Measurements from ENCODE around the gene CTDSP1. TPM values are rescaled to one million over a fixed set of nuclear protein-coding genes. Genes with fewer than 3 reads are reported as not detected.

Gene CTDSP1
- total RNA-seq, 2 experiments from 2014 or later = 67.8 to 73.5 TPM

GRCh38 chr2:218422403-218423086 lies 22.9 kb downstream of the CTDSP1 start:
- DNase-seq = no peak
- no peaks in the 10 kb centered on the region for H3K36me3 Mint-ChIP-seq
- H3K27ac Mint-ChIP-seq = no peak overlapping the region
- H3K27me3 Mint-ChIP-seq = no peaks in the 10 kb centered on the region
- H3K4me3 Mint-ChIP-seq = no peak overlapping the region
- no peaks in the 10 kb centered on the region for H3K4me1 Mint-ChIP-seq
- H3K9me3 Mint-ChIP-seq = no peaks in the 10 kb centered on the region

DNA sequence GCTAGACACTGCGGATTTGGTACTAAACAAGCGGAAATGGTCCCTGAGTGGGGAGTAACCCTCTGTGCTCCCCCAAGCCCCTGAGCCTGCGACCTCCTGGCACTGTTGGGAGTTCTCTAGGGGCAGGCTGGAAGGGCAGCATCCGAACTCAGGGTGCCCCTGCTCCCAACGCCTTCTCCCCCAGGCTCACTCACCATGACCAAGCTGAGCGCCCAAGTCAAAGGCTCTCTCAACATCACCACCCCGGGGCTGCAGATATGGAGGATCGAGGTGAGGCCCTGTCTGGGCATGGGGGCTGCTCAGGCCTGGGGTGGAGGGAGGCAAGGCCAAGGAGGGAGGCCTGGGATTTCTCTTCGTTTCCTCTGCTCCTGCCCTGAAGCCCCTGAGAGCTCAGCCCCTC lies 23.9 kb downstream of the CTDSP1 start:
- no peaks in the 10 kb centered on the region for H3K9me3 Mint-ChIP-seq
- H3K4me3 Mint-ChIP-seq = no peak overlapping the region
- no peaks in the 10 kb centered on the region for H3K4me1 Mint-ChIP-seq
- H3K27me3 Mint-ChIP-seq = no peaks in the 10 kb centered on the region
- no peak overlapping the region for H3K27ac Mint-ChIP-seq
- H3K36me3 Mint-ChIP-seq = no peaks in the 10 kb centered on the region
- DNase-seq = no peak

GRCh38 chr2:218425531-218425930 lies 25.9 kb downstream of the CTDSP1 start:
- no peak for DNase-seq
- no peaks in the 10 kb centered on the region for H3K36me3 Mint-ChIP-seq
- no peaks in the 10 kb centered on the region for H3K9me3 Mint-ChIP-seq
- no peak overlapping the region for H3K4me3 Mint-ChIP-seq
- H3K27ac Mint-ChIP-seq = no peak overlapping the region
- no peaks in the 10 kb centered on the region for H3K4me1 Mint-ChIP-seq
- H3K27me3 Mint-ChIP-seq = no peaks in the 10 kb centered on the region

DNA sequence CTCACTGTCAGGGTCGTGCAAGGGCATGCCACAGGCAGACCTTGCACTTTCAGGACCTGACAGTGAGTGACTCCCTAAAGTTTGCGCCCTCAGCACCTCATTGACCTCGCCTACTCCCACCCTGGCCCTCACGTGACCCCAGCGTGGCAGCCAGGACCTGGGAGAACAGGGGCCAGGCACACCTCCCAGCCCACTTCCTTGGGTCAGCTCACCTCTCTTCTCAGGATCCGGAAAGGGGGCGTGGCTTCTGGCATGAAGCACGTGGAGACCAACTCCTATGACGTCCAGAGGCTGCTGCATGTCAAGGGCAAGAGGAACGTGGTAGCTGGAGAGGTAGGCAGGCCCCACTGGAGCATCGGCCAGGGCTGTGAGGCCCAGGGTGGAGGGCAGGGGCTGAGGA lies 28.1 kb downstream of the CTDSP1 start:
- H3K4me3 Mint-ChIP-seq = no peak overlapping the region
- H3K36me3 Mint-ChIP-seq = no peaks in the 10 kb centered on the region
- no peaks in the 10 kb centered on the region for H3K9me3 Mint-ChIP-seq
- no peak for DNase-seq
- no peaks in the 10 kb centered on the region for H3K4me1 Mint-ChIP-seq
- H3K27me3 Mint-ChIP-seq = no peaks in the 10 kb centered on the region
- H3K27ac Mint-ChIP-seq = no peak overlapping the region

DNA sequence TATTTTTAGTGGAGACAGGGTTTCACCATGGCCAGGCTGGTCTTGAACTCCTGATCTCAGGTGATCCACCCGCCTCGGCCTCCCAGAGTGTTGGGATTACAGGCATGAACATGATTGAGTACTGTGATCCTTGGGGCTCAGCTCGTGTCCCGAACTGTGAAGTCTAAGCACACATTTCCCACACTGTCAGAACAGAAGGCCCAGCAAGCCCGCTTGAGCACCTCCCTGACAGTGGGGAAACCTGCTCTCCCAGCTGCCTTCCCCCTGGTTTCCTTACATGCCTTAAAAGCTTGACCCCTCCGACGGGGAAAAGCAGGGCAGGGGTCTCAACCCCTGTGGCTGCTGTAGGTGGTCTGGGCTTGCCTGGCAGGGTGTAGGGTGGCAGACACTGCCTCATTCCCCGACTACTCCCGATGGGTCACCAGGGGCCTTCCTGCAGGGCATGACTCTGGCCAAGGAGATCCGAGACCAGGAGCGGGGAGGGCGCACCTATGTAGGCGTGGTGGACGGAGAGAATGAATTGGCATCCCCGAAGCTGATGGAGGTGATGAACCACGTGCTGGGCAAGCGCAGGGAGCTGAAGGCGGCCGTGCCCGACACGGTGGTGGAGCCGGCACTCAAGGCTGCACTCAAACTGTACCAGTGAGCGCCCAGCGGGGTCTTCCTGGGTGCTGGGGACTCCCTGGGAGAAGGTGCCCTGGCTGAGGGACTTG lies 29.3 kb downstream of the CTDSP1 start:
- H3K27ac Mint-ChIP-seq = no peak overlapping the region
- DNase-seq = no peak
- H3K9me3 Mint-ChIP-seq = no peaks in the 10 kb centered on the region
- H3K4me1 Mint-ChIP-seq = no peaks in the 10 kb centered on the region
- H3K27me3 Mint-ChIP-seq = no peaks in the 10 kb centered on the region
- H3K36me3 Mint-ChIP-seq = no peaks in the 10 kb centered on the region
- H3K4me3 Mint-ChIP-seq = no peak overlapping the region

- no peaks in the 10 kb centered on the region for H3K27me3 Mint-ChIP-seq
- no peaks in the 10 kb centered on the region for H3K9me3 Mint-ChIP-seq
- H3K36me3 Mint-ChIP-seq = no peaks in the 10 kb centered on the region
- H3K4me3 Mint-ChIP-seq = no peak overlapping the region
- no peak overlapping the region for H3K27ac Mint-ChIP-seq
- DNase-seq = no peak
- H3K4me1 Mint-ChIP-seq = no peaks in the 10 kb centered on the region
These were observed 30.4 kb downstream of the CTDSP1 start for GRCh38 chr2:218429911-218430692.

DNA sequence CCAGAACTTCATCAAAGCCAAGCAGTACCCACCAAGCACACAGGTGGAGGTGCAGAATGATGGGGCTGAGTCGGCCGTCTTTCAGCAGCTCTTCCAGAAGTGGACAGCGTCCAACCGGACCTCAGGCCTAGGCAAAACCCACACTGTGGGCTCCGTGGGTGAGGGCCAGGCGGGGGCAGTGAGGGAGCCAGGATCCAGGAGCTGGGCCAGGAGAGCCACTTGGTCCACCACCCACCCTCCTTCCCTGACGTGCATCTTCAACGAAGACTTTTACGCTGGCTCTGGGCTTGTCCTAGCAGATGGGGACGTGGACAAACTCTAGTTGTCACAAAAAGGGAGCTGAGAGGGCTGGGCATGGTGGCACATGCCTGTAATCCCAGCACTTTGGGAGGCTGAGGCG lies 31.1 kb downstream of the CTDSP1 start:
- no peak for DNase-seq
- Mint-ChIP-seq H3K4me3 (no peak overlapping the region), H3K36me3 (no peaks in the 10 kb centered on the region), H3K4me1 (no peaks in the 10 kb centered on the region), H3K27ac (no peak overlapping the region), H3K27me3 (no peaks in the 10 kb centered on the region), H3K9me3 (no peaks in the 10 kb centered on the region)

DNA sequence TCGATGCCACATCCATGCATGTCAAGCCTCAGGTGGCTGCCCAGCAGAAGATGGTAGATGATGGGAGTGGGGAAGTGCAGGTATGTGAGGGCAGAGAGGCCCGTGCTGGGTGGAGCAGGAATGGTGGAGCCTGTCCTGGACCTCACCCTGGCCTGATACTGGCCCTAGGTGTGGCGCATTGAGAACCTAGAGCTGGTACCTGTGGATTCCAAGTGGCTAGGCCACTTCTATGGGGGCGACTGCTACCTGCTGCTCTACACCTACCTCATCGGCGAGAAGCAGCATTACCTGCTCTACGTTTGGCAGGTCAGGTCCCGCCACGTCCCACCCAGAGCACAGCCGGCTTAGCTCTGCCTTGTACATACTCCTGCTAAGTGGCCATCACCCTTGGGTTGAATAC lies 32.2 kb downstream of the CTDSP1 start:
- no peak for DNase-seq
- Mint-ChIP-seq H3K27me3 (no peaks in the 10 kb centered on the region), H3K27ac (no peak overlapping the region), H3K36me3 (no peaks in the 10 kb centered on the region), H3K9me3 (no peaks in the 10 kb centered on the region), H3K4me3 (no peak overlapping the region), H3K4me1 (no peaks in the 10 kb centered on the region)

DNA sequence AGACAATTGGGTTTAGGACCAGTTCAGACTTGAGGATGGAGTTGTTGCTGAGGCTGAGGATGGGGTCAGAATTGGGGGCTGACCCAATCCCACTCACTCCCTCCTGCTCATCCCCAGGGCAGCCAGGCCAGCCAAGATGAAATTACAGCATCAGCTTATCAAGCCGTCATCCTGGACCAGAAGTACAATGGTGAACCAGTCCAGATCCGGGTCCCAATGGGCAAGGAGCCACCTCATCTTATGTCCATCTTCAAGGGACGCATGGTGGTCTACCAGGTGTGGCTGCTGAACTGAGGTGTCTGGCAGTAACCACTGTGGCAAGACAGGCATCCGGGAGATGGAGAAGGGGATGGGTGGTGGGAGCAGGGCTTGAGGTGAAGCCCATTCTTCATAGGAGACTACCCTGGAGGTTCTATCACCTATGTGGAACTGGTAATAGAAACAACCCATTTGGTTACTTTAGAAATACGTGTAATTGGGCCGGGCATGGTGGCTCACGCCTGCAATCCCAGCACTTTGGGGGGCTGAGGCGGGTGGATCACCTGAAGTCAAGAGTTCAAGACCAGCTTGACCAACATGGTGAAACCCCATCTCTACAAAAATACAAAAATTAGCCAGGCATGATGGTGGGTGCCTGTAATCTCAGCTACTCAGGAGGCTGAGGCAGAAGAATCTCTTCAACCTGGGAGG lies 33.2 kb downstream of the CTDSP1 start:
- H3K4me3 Mint-ChIP-seq = no peak overlapping the region
- no peaks in the 10 kb centered on the region for H3K9me3 Mint-ChIP-seq
- H3K27me3 Mint-ChIP-seq = no peaks in the 10 kb centered on the region
- no peak for DNase-seq
- no peaks in the 10 kb centered on the region for H3K36me3 Mint-ChIP-seq
- H3K4me1 Mint-ChIP-seq = no peaks in the 10 kb centered on the region
- no peak overlapping the region for H3K27ac Mint-ChIP-seq

- Mint-ChIP-seq H3K27me3 (no peaks in the 10 kb centered on the region), H3K4me1 (no peaks in the 10 kb centered on the region), H3K36me3 (no peaks in the 10 kb centered on the region), H3K4me3 (no peak overlapping the region), H3K27ac (no peak overlapping the region), H3K9me3 (no peaks in the 10 kb centered on the region)
- DNase-seq = no peak
These were observed 34.8 kb downstream of the CTDSP1 start for GRCh38 chr2:218434456-218434855.

- H3K4me1 Mint-ChIP-seq = no peaks in the 10 kb centered on the region
- no peaks in the 10 kb centered on the region for H3K9me3 Mint-ChIP-seq
- H3K36me3 Mint-ChIP-seq = no peaks in the 10 kb centered on the region
These were observed 35.6 kb downstream of the CTDSP1 start for GRCh38 chr2:218435003-218435982.

DNA sequence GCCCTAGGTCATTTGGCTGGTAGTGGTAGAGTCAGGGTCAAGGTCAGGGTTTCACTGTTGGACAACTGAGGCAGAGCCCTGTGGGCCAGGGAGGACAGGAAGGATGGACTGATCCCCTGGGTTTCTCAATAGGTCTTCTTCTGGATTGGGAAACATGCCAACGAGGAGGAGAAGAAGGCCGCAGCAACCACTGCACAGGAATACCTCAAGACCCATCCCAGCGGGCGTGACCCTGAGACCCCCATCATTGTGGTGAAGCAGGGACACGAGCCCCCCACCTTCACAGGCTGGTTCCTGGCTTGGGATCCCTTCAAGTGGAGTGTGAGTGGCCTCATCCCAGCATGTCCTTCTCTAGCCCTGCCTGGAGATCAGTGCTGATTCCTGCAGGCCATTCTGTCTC lies 37.3 kb downstream of the CTDSP1 start:
- H3K27ac Mint-ChIP-seq = no peak overlapping the region
- peaks cover 2% of the 10 kb centered on the region for H3K4me1 Mint-ChIP-seq
- no peaks in the 10 kb centered on the region for H3K36me3 Mint-ChIP-seq
- H3K9me3 Mint-ChIP-seq = no peaks in the 10 kb centered on the region
- no peak overlapping the region for H3K4me3 Mint-ChIP-seq
- DNase-seq = no peak
- no peaks in the 10 kb centered on the region for H3K27me3 Mint-ChIP-seq

More at GRCh38 chr2:218435003-218435982, 35.6 kb downstream of the CTDSP1 start:
- no peaks in the 10 kb centered on the region for H3K27me3 Mint-ChIP-seq
- no peak overlapping the region for H3K27ac Mint-ChIP-seq
- H3K4me3 Mint-ChIP-seq = no peak overlapping the region
- no peak for DNase-seq

DNA sequence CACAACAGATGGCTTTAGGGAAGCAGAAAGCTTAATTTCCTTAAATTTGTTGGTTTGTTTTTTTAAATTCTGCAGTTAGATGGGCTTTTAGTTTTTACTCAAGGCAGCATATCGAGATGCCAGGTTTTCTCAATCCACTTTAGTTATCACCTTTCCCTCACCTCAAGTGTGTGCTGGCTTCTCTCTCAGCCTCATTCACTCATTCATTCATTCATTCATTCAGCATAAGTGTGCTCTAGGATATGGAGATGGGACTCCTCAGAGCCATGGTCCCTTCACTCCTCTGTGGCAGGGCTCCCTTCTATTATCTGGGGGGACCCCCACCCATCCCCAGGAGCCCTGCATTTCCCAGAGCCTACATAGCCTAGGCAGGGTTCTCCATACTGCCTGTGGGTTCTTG lies 38.3 kb downstream of the CTDSP1 start:
- Mint-ChIP-seq H3K27ac (no peak overlapping the region), H3K27me3 (no peaks in the 10 kb centered on the region), H3K4me1 (peaks cover 2% of the 10 kb centered on the region), H3K9me3 (no peaks in the 10 kb centered on the region), H3K4me3 (no peak overlapping the region), H3K36me3 (no peaks in the 10 kb centered on the region)
- DNase-seq = no peak

GRCh38 chr2:218438596-218438995 lies 38.9 kb downstream of the CTDSP1 start:
- Mint-ChIP-seq H3K36me3 (no peaks in the 10 kb centered on the region), H3K9me3 (no peaks in the 10 kb centered on the region), H3K4me1 (peaks cover 2% of the 10 kb centered on the region), H3K27ac (no peak overlapping the region), H3K27me3 (no peaks in the 10 kb centered on the region), H3K4me3 (no peak overlapping the region)
- DNase-seq = no peak

Data from activated naive CD8-positive, alpha-beta T cell treated with anti-CD3 and anti-CD28 coated beads for 36 hours (primary cell).